Liver (tissue), 9 donors: Measurements from ENCODE around the gene CREBZF. TPM values are rescaled to one million over a fixed set of nuclear protein-coding genes. Genes with fewer than 3 reads are reported as not detected.

Experiments used
- DNase-seq: peaks from one replicate; pipeline ENCODE4 v3.0.0-alpha.2; 2017; ENCODE audit warnings: low spot score
- H3K27ac ChIP-seq, 2 donors: one replicate each; pipeline ENCODE4 v1.7.0; 2013; ENCODE audit warnings: inconsistent platforms in 2 of 2, low read length in 2 of 2, control low read depth in 1 of 2, low read depth in 1 of 2, mild to moderate bottlenecking in 1 of 2
- H3K27me3 ChIP-seq, 4 donors: one replicate each; pipeline versions ENCODE4 v1.6.1 to v1.7.0; 2013; ENCODE audit warnings: low read length in 3 of 4, inconsistent platforms in 1 of 4, mild to moderate bottlenecking in 1 of 4, moderate library complexity in 1 of 4; ENCODE audit not compliant: control insufficient read depth in 4 of 4, insufficient read depth in 4 of 4
- H3K36me3 ChIP-seq, 4 donors: one replicate each; pipeline versions ENCODE4 v1.6.1 to v1.7.0; 2013; ENCODE audit warnings: low read length in 3 of 4, mild to moderate bottlenecking in 3 of 4, low read depth in 1 of 4, moderate library complexity in 1 of 4; ENCODE audit not compliant: control insufficient read depth in 4 of 4, insufficient read depth in 3 of 4
- H3K4me1 ChIP-seq, 4 donors: one replicate each; pipeline versions ENCODE4 v1.6.1 to v1.7.0; 2013; ENCODE audit warnings: low read length in 3 of 4, mild to moderate bottlenecking in 3 of 4, moderate library complexity in 1 of 4; ENCODE audit not compliant: control insufficient read depth in 4 of 4, insufficient read depth in 4 of 4
- H3K4me3 ChIP-seq, 3 donors: one replicate each; pipeline versions ENCODE4 v1.6.1 to v1.7.0; 2013; ENCODE audit warnings: low read length in 3 of 3, control low read depth in 1 of 3, low read depth in 1 of 3, mild to moderate bottlenecking in 1 of 3
- H3K9ac ChIP-seq, 2 donors: one replicate each; pipeline ENCODE4 v1.7.0; 2013; ENCODE audit warnings: low read length in 2 of 2, mild to moderate bottlenecking in 2 of 2, moderate library complexity in 2 of 2, control low read depth in 1 of 2, low read depth in 1 of 2
- H3K9me3 ChIP-seq, 4 donors: one replicate each; pipeline versions ENCODE4 v1.6.1 to v1.7.0; 2013; ENCODE audit warnings: low read length in 3 of 4; ENCODE audit not compliant: control insufficient read depth in 4 of 4
- ATF3 ChIP-seq: IDR thresholded peaks from 2 replicates; pipeline ENCODE4 v1.6.1; 2016; ENCODE audit warnings: antibody characterized with exemption
- HNF4A ChIP-seq, 2 donors: conservative IDR thresholded peaks; 2 replicates each; pipeline ENCODE4 v1.6.1; 2016; ENCODE audit warnings: antibody characterized with exemption in 2 of 2, mild to moderate bottlenecking in 2 of 2
- JUND ChIP-seq, 2 donors: IDR thresholded peaks; 2 replicates each; pipeline ENCODE4 v1.6.1; 2016; ENCODE audit warnings: antibody characterized with exemption in 2 of 2
- RAD21 ChIP-seq, 2 donors: IDR thresholded peaks; 2 replicates each; pipeline ENCODE4 v1.6.1; 2016; ENCODE audit warnings: antibody characterized with exemption in 2 of 2, mild to moderate bottlenecking in 2 of 2
- RXRA ChIP-seq, 2 donors: IDR thresholded peaks; 2 replicates each; pipeline ENCODE4 v1.6.1; 2017 to 2018; ENCODE audit warnings: antibody characterized with exemption in 2 of 2, mild to moderate bottlenecking in 1 of 2
- SP1 ChIP-seq: IDR thresholded peaks from 2 replicates; pipeline ENCODE4 v1.6.1; 2018; ENCODE audit warnings: antibody characterized with exemption, mild to moderate bottlenecking
- TAF1 ChIP-seq: conservative IDR thresholded peaks from 2 replicates; pipeline ENCODE4 v1.6.1; 2016; ENCODE audit warnings: antibody characterized with exemption, mild to moderate bottlenecking
- YY1 ChIP-seq: IDR thresholded peaks from 2 replicates; pipeline ENCODE4 v1.6.1; 2016; ENCODE audit warnings: antibody characterized with exemption, mild to moderate bottlenecking
- WGBS: extraction: QIAGEN DNeasy Blood & Tissue Kit; methylation state at CpG from one replicate; pipeline ENCODE4 v1.1.7; 2013; 5-methylcytosine and 5-hydroxymethylcytosine counted together
- polyA plus RNA-seq, 2 donors: library from polyadenylated mRNA; stranded (reverse) in 1 of 2; unstranded in 1 of 2; fragments of 200-250 nt in 1 of 2; fragments of >200 nt in 1 of 2; fragmentation: Nextera tagmentation in 1 of 2; extraction: Ambion mirVana in 1 of 2; gene quantifications; one replicate each; pipeline versions ENCODE4 v1.2.1 to v1.2.3, GENCODE V29; 2013 to 2015
- total RNA-seq, 2 donors: library from RNA; depleted of rRNA; stranded (reverse); fragments of >200 nt; gene quantifications; one replicate each; pipeline ENCODE4 v1.2.3, GENCODE V29; 2014
- TF ChIP-seq, protein P1 (sequence below): fragments of 150-350 bp; IDR thresholded peaks from 2 replicates; pipeline ENCODE4 v1.5.1; 2017; ENCODE audit warnings: improper control_type of control experiment, low read depth, low read length; ENCODE audit not compliant: missing input control
- TF ChIP-seq, protein P2 (sequence below): IDR thresholded peaks from 2 replicates; pipeline ENCODE4 v1.6.1; 2016; ENCODE audit warnings: antibody characterized with exemption
- TF ChIP-seq, protein P3 (sequence below): IDR thresholded peaks from 2 replicates; pipeline ENCODE4 v1.6.1; 2016; ENCODE audit warnings: antibody characterized with exemption, mild to moderate bottlenecking
- TF ChIP-seq, protein P4 (sequence below): IDR thresholded peaks from 2 replicates; pipeline ENCODE4 v1.6.1; 2016; ENCODE audit warnings: antibody characterized with exemption
- donor health status: healthy.
- donor health status: healthy.
- donor health status: healthy.
- donor health status: healthy.
- donor health status: healthy.

CREBZF gene
- total and polyA plus RNA-seq, 4 donors = 12.1 to 50.0 (median 20.2) TPM

DNA sequence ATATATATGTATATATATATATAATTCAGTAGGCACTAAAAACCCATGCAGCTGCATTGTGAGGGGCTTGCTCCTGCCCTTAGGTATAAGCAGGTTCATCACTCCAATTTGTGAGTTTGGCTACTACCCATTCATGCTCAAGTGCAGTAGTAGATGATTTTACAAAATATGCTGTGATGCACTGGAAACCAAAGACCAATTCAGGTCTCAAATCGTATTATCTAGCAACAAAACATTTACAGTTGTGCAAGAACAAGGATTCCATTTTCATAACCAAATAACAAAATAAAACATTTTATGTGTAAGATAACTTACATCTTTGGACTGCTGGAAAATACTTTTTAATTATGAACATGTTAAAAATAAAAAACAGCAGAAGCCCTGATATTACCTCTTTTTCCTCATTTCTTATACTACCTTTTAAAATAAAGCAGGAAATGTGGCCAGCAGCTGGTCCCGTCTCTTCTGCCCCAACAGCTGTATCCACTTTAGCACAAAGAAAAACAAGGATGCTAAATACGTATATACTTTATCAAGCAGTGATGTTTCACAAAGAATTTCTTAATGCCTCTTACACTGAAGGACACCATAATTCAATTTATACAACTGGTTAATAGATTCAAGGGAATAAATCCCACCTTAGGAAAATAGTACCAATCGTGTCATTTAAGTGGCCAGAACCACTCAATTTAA lies 2.8 kb downstream of the CREBZF start:
- Histone ChIP-seq H3K9me3 (no peaks in the 10 kb centered on the region), H3K9ac (peak overlapping the region; percentile 48 to 83), H3K36me3 (peaks cover 0 to 18% (median 7%) of the 10 kb centered on the region in 4 donors), H3K4me1 (peaks cover 1 to 35% (median 18%) of the 10 kb centered on the region in 4 donors), H3K27ac (no peak overlapping the region), H3K4me3 (peak overlapping the region in 2 of 3 donors; percentile 21 to 38), H3K27me3 (no peaks in the 10 kb centered on the region)
- WGBS = 33% methylated on average over 4 of the region's 4 CpGs
- TF ChIP-seq, protein P1, sequence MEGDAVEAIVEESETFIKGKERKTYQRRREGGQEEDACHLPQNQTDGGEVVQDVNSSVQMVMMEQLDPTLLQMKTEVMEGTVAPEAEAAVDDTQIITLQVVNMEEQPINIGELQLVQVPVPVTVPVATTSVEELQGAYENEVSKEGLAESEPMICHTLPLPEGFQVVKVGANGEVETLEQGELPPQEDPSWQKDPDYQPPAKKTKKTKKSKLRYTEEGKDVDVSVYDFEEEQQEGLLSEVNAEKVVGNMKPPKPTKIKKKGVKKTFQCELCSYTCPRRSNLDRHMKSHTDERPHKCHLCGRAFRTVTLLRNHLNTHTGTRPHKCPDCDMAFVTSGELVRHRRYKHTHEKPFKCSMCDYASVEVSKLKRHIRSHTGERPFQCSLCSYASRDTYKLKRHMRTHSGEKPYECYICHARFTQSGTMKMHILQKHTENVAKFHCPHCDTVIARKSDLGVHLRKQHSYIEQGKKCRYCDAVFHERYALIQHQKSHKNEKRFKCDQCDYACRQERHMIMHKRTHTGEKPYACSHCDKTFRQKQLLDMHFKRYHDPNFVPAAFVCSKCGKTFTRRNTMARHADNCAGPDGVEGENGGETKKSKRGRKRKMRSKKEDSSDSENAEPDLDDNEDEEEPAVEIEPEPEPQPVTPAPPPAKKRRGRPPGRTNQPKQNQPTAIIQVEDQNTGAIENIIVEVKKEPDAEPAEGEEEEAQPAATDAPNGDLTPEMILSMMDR = no peak
- TF ChIP-seq JUND (IDR thresholded peaks at IDR 0.05) (no peak), RXRA (IDR thresholded peaks at IDR 0.05) (no peak), ATF3 (no peak)
- no peak for DNase-seq

DNA sequence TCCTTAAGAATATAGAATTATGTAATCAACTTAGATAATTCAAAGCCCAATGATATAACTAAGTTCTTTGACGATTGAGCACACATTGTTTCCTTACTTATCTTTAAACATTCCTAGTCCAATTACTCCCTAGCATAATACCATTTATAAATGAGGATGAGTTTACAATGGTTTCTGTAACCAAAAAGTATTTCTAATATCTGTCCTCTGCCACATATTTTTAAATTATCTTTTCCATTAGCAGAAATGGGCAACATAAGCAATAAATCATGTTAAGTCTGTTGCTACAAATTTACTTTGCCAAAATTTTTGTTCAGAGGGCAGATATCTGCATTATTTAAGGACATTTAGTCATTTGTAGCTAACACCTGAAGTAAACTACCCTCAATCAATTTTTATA lies 6.7 kb downstream of the CREBZF start:
- Histone ChIP-seq H3K4me1 (peaks cover 1 to 27% (median 13%) of the 10 kb centered on the region in 4 donors), H3K27me3 (no peaks in the 10 kb centered on the region)

More for the DNA sequence above, 6.7 kb downstream of the CREBZF start:
- H3K9ac ChIP-seq = no peak overlapping the region
- no peak for TF ChIP-seq HNF4A (conservative IDR thresholded peaks at IDR 0.05)
- no peak for TF ChIP-seq TAF1
- TF ChIP-seq SP1 = no peak
- TF ChIP-seq YY1 = no peak
- TF ChIP-seq, protein P2, sequence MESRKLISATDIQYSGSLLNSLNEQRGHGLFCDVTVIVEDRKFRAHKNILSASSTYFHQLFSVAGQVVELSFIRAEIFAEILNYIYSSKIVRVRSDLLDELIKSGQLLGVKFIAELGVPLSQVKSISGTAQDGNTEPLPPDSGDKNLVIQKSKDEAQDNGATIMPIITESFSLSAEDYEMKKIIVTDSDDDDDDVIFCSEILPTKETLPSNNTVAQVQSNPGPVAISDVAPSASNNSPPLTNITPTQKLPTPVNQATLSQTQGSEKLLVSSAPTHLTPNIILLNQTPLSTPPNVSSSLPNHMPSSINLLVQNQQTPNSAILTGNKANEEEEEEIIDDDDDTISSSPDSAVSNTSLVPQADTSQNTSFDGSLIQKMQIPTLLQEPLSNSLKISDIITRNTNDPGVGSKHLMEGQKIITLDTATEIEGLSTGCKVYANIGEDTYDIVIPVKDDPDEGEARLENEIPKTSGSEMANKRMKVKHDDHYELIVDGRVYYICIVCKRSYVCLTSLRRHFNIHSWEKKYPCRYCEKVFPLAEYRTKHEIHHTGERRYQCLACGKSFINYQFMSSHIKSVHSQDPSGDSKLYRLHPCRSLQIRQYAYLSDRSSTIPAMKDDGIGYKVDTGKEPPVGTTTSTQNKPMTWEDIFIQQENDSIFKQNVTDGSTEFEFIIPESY = no peak
- TF ChIP-seq, protein P3, sequence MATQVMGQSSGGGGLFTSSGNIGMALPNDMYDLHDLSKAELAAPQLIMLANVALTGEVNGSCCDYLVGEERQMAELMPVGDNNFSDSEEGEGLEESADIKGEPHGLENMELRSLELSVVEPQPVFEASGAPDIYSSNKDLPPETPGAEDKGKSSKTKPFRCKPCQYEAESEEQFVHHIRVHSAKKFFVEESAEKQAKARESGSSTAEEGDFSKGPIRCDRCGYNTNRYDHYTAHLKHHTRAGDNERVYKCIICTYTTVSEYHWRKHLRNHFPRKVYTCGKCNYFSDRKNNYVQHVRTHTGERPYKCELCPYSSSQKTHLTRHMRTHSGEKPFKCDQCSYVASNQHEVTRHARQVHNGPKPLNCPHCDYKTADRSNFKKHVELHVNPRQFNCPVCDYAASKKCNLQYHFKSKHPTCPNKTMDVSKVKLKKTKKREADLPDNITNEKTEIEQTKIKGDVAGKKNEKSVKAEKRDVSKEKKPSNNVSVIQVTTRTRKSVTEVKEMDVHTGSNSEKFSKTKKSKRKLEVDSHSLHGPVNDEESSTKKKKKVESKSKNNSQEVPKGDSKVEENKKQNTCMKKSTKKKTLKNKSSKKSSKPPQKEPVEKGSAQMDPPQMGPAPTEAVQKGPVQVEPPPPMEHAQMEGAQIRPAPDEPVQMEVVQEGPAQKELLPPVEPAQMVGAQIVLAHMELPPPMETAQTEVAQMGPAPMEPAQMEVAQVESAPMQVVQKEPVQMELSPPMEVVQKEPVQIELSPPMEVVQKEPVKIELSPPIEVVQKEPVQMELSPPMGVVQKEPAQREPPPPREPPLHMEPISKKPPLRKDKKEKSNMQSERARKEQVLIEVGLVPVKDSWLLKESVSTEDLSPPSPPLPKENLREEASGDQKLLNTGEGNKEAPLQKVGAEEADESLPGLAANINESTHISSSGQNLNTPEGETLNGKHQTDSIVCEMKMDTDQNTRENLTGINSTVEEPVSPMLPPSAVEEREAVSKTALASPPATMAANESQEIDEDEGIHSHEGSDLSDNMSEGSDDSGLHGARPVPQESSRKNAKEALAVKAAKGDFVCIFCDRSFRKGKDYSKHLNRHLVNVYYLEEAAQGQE = no peak
- TF ChIP-seq RAD21 (IDR thresholded peaks at IDR 0.05) = no peak
- TF ChIP-seq, protein P4, sequence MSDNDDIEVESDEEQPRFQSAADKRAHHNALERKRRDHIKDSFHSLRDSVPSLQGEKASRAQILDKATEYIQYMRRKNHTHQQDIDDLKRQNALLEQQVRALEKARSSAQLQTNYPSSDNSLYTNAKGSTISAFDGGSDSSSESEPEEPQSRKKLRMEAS = no peak
- TF ChIP-seq RXRA (IDR thresholded peaks at IDR 0.05) = no peak
- H3K4me3 ChIP-seq = no peak overlapping the region
- DNase-seq = no peak
- H3K36me3 ChIP-seq = peaks cover 1 to 32% (median 15%) of the 10 kb centered on the region in 4 donors
- H3K9me3 ChIP-seq = no peaks in the 10 kb centered on the region
- H3K27ac ChIP-seq = no peak overlapping the region
- WGBS = 62% methylated on average over 1 of the region's 1 CpG
